GM04503 (cell line): ENCODE data around the gene CKB.

Experiments used
- DNase-seq: peaks from one replicate; pipeline ENCODE4 v3.0.0-alpha.2; 2012; ENCODE audit warnings: low read depth

The CKB gene

DNA sequence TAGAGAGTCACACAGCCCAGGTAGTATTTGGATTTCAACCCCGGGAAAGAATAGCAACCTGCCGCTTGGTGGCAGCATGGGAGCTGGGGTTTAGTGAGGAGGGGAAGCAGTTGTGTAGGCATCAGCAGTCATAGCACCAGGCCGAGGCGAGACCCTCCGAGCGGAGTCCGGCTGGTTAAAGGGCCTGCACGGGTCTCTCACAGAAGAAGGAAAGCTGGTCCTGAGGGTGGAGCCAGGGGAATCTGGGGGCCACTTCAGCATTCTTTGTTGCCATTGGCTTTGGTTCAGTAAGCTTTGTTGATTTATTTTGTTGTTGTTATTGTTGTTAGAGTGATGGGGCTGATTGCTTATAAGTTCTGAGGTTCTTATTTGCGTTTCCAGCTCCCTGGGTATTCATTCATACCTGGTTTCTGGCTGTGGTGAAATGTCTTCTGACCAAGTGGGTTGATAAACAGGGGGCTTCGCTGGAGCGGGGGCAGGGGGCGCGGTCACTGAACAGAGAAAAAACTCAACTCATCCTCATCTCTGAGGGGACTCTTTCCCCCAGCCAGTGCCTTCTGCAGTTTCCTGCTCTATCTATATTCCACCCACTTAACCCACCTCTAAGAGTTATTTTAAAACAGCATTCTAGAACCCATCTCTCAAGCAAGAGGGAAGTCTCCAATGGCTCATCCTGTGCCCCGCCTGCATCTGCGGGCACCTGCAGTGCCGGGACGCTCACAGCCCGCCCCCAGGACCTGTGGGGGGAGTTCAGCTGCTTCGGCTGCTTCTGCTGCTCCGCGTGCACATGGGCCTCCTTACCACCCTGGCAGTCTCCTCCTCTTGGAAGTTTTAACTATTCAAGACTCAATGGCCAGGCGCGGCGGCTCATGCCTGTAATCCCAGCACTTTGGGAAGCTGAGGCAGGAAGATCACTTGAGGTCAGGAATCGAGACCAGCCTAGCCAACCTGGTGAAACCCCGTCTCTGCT is 11.6 kb downstream of the CKB start:
- no peak for DNase-seq

DNA sequence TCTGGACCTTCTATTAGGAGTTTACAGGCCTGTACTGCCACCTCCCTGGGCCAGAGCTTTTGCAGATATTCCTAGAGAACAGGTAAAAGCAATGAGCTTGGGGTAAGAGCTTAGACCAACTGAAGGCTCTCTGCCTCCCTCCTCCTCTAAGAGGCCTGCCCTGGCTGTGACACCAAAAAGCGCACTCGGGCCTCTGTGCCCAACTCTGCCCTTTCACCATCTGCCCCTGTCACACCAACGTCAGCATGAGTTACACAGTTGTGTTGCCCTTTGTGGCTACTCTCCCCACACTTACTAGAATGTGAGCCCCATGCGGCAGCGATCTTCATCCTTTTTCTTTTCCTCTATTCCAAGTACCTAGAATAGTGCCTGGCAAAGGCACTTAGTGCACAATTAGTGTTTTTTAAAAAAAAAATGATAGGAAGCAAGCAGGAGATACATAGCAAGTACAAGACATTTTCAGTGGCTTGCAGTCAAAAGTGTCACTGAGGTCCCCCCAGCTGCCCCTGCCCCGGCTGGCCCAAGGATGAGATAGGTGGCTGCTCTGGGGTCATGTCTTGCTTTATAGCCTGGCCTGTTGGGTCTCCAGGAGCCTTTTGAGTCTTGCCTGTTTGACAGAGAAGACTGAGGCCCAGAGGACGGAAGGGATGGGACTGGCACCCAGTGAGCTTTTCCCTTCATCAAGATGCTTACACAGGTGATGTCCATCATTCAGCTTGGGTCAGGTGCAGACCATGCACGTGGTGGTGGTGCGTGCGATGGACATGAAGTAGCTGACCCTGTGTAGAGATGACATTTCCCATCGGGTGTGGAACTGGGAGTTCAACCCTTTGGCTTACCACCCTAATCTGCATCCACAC is 12.5 kb downstream of the CKB start:
- DNase-seq = no peak

DNA sequence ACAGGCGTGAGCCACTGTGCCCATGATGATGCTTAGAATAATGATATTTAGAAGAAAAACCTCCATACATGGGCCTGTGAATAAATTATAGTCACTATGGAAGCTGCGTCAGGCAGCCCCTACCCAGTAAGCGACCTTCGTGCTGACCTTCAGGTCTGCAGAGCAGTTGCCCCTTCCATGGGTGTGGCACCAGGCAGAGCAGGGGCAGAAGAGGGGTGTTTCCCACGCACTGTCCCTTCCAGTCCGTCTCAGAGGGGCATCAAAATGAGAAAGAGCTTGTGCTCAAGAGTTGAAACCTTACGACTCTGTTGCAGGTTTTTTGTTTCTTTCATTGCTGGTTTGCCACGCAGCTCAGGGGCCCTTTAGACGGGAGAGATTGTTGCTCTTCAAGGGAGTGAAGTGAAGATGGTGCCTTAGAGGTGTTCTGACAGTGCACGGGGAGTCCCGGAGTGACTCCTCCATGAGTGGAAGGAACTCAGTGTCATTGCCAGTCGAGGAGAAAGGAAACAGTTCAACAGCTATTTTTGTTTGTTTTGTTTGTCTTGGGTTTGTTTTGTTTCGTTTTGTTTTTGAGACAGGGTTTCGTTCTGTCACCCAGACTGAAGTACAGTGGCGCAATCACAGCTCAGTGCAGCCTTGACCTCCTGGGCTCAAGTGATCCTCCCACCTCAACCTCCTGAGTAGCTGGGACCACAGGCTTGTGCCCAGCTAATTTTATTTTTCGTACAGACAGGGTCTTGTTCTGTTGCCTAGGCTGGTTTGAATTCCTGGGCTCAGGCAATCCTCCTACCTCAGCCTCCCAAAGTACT is 13.9 kb downstream of the CKB start:
- DNase-seq = no peak

DNA sequence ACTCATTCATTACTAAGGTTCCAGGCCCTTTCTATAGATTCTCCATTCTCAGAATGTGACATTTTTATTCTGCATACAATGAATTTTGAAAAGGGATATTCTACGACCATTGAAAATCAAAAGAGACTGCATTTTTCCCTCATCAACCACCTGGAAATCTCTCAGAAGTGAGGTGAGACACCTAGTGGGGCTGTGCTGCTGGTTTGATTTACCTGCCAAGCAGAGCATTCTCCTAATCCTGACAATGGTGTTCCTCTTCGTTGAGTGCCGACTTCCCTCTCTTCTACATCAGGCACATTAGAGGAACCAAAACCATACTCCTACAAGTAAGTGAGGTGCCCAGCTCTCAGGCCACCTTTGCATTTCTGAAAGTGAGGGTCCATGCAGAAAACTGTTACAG is 14.9 kb downstream of the CKB start:
- no peak for DNase-seq

DNA sequence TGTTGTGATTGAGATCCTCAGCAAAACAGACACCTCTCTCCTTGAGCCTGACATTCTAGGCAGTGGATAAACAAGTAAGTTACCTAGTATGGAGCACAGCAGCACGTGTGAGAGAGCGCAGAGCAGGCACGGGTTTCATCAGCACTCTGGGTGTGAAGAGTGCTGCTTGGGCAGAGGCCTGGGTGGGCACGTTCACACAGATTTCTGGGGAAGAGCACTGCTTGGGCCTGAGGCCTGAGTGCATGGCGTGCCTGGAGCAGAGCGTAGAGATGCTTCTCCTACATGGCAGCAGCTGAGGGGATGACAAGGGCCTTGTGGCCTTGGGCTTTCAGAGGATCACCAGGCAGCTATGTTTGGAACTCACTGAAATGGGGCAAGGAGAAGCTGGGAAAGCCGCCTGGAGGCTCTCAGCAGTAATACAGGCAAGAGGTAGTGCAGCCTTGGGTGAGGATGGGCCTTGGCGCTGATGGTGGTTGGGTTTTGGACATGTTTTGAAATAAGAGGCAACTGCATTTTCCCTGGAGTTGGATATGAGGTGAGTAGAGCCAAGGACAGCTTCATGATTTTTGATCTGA is 17.6 kb downstream of the CKB start:
- DNase-seq = no peak

DNA sequence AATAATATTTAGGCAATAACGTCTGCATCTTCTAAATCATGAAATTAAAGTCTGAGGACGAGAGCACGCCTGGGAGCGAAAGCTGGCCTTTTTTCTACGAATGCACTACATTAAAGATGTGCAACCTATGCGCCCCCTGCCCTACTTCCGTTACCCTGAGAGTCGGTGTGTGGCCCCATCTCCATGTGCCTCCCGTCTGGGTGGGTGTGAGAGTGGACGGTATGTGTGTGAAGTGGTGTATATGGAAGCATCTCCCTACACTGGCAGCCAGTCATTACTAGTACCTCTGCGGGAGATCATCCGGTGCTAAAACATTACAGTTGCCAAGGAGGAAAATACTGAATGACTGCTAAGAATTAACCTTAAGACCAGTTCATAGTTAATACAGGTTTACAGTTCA is 19.3 kb downstream of the CKB start:
- DNase-seq = no peak

DNA sequence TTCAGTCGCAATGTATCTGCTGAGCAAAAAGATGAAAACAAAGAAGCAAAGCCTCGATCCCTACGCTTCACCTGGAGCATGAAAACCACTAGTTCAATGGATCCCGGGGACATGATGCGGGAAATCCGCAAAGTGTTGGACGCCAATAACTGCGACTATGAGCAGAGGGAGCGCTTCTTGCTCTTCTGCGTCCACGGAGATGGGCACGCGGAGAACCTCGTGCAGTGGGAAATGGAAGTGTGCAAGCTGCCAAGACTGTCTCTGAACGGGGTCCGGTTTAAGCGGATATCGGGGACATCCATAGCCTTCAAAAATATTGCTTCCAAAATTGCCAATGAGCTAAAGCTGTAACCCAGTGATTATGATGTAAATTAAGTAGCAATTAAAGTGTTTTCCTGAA is 19.8 kb downstream of the CKB start:
- DNase-seq = no peak

DNA sequence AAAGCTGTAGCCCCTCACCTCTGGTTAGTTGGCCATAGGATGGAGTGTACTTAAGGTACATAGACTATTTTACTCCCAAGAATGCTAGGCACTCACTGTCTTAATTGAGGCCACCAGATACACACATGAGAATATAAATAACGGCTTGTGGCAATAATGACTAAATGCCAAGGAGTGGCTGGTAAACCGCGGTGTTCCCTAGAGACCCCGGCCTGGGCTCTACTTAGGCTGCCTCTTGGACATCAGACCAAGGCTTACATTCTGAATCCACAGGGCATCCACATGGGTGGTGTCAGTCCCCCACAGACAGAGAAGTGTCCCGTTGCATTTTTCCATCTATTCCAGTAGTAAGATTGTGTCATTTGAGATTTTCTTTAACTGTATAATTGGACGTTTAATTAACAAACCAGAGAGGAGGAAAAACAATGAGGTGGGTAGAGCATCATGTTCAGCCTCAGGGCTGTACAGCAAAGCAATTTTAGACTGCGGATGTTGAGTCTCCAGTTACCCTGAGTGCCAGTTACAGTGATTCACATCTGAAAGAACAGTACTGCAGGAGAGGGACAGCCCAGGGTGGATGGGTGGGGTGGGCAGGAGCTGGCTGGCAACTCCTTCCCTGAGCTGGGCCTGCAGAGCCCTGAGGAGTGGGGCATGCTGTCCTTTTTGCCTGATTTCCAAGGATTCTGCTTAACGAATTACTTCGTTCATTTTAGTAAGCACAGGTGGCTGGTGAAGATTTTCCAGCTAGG is 20.5 kb downstream of the CKB start:
- DNase-seq = no peak

DNA sequence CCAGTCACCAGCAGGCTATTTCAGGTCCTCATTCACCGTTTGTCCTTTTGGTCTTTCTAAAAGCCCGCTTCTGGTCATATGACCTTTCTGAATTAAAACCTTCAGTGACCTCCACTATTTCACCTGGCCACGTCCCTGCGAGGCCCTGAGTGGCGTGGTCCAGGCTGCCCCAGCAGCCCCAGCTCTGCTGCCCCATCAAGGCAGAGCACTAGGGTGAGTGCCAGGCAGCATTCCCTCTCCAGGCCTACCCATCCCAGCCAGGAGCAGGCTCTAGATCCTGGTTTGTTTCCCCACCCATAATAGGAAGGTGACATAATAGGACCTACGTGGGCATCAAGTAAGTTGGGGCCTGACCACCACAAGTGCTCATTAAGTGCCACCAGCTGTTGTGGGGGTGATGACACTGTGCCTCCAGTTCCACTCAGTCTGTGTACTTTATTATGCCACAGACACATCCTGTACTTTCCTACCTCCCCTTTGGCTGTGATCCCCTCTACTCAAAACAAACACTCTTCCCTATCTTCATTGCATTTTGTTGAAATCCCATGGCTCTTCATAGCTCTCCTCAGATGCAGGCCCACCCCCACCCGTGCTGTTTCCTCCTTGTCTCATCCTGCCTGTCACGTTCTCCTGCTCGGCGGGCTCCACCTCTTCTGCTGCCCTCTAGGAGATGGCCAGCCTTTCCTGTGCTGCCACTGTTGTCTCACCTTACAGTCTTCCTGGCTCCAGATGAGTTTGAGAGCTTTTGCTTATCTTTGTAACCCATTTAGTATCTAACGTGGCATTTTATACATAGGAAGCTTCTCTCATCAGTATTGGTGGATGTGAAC is 21.4 kb downstream of the CKB start:
- no peak for DNase-seq

DNA sequence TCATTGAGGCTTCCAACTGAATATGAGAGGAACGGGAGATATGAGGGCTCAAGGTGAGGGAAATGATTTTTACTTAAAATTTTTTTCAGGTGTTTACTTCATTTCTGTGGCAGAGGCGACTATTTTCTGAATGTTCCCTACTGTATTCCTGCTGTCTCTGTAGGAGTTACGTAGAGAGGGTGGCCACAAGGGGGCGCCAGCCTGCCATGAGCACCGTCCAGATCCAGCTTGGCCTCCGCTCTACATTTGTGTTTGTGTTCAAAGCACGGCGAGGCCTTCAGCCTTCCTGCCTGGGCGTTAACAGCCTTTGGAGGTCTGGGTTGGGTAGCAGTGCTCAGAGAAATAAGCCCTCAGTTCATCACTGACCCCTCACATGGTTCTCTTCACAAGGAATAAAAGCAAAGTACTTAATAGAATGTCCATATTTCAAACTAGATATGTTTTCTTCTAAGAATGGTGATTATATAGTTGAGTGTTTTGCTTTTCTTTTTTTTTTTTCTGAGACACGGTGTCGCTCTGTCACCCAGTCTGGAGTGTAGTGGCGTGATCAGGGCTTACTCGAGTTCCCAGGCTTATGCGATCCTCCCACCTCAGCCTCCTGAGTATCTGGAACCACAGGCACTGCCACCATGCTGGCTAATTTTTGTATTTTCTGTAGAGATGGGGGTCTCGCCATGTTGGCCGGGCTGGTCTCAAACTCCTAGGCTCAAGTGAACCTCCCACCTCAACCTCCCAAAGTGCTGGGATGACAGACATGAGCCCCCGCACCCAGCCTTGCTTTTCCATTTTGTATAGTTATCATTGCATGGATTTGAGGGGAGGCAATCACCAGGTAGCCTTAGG is 22.3 kb downstream of the CKB start:
- no peak for DNase-seq

DNA sequence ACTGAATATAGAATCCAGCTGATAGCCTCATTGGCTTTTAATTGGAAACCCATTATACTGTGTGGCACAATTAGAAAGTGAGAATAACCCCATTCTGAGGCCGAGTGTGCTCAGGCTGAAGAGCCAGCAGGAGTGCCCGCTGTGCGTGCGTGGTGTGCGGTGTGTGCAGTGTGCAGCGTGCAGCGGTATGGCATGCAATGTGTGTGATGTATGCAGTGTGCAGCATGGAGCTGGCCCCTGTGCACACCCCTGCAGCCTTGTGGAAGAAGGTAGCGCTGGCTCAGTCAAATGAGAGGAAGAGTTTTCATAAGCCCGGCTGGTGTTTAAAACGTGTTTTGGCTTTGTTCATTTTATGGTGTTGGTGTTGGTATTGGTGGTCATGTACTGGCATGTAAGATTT is 22.9 kb downstream of the CKB start:
- no peak for DNase-seq

DNA sequence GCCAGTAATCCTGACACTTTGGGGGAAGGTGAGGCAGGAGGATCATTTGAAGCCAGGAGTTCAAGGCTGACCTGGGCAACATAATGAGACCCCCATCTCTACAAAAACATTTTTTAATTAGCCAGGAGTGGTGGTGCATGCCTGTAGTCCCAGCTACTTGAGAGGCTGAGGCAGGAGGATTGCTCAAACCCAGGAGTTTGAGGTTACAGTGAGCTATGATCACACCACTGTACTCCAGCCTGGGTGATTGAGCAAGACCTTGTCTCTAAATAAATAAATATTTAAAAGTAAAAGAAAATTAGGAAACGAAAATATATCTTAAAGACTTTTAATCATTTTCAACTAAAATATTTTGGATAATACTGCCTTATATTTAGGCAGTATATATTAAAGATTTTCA is 25.9 kb downstream of the CKB start:
- no peak for DNase-seq

DNA sequence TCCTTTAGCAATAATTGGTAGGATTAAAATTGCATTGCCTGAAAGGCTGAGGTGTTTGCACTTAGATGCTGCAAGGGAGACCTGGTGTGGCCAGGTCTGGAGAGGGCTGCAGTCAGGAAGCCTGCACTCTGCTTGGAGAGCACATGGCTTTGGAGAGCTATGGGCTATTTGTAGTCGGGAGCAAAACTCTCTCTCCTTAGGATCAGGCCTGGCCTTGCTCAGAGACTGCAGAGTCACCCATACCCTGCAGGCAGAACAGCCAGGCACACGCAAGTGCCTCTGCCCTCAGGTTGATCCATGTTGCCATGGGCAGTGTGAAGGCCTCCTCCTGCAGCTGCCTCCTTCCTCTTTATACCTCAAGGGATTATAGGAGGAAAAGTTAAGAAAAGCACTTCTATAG is 26.8 kb downstream of the CKB start:
- DNase-seq = no peak

DNA sequence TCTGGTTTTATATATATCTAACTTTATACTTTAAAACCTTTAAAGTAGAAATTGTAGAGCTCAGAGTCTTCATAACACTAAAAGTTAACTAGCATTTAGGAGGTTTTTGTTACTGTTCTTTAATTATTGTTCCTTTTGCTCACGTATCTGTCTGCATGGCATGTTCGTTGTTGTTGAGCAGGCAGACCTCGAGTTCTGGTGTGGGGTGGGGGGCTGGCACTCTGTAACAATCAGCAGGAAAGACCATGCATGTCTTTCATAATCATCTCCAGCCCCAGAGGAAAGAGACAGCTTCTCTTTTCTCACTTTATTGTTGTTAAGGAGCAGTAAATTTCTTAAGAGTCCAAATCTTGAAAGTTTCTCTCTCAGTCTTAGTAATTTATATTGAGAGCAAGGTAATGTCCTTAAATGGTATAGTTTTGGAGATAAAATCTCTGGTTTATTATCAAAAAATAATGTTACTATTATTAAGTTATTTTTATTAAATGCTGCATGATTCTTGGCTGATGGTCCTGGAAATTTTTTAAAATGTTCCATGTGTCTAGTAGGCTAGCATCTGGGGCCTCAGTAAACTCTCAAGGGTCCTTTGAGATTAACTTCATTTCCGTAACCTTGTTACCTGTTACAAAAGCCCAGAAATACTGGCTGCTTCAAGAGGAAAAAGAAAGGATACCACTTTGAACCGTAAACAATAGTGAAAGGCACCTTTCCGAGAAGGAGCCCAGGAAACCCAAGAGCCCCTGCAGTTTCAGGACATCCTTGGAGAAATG is 30.3 kb downstream of the CKB start:
- no peak for DNase-seq

DNA sequence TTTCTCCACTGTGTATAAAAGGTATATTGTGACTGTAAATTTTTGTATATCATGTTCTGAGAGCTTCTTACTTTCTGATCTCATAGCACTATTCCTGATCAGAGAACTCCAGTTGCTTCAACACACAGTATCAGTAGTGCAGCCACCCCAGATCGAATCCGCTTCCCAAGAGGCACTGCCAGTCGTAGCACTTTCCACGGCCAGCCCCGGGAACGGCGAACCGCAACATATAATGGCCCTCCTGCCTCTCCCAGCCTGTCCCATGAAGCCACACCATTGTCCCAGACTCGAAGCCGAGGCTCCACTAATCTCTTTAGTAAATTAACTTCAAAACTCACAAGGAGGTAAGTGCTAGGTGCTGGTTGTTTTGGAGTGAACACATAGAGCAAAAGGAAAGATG is 30.9 kb downstream of the CKB start:
- no peak for DNase-seq

DNA sequence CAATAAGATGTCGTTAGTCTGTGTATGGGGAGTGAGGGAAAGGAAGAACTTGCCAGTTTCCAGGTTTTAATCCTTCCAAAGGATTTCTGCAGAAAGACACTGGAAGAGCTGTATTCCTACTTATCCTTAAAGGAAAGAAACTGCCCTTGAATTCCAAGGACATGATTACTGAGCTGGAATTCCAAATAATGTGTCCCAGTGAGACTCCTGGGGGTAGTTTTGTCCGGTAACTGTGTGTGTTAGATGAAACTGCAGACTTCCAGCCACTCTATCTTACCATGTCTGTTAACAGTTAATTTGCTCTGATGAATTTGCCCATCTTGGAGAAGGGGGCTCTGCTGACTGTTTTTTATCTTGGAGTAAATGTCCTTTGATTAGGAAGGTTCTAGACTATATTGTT is 33.0 kb downstream of the CKB start:
- no peak for DNase-seq

DNA sequence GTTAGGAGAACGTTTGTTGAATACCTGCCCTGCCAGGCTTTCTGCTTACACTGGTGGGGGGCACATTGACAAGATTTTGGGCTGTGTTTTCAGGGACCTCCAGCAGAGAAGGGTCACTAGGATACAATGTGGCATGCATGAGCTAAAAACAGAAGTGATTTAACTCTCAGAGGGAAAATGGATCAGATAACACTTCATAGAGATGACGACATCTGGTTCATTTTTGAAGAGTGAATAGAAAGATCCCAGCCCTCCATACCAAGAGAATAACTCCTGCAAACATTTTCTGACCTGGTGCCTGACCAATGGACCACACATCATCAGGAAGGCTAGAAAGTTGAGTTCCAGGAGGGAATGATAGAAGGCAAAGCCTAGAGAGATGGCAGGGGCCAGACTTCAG is 33.7 kb downstream of the CKB start:
- no peak for DNase-seq

DNA sequence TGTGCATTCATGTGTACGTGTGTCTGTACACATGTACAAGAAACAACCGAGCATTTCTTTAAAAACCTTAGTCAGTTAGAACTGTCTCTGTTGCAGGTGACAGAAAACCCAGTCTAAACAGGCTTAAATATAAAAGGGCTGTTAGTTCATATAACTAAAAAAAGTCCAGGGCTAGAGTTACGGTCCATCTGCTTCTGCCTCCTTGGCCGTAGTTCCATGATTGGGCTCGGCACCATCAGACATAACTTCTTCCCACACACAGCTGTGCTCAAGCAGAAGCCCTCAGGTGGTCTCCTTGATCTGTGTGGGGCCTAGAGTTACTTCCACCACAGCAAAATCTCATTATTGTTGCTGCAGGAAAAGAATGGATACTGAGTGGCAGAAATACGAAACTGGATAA is 34.6 kb downstream of the CKB start:
- no peak for DNase-seq

DNA sequence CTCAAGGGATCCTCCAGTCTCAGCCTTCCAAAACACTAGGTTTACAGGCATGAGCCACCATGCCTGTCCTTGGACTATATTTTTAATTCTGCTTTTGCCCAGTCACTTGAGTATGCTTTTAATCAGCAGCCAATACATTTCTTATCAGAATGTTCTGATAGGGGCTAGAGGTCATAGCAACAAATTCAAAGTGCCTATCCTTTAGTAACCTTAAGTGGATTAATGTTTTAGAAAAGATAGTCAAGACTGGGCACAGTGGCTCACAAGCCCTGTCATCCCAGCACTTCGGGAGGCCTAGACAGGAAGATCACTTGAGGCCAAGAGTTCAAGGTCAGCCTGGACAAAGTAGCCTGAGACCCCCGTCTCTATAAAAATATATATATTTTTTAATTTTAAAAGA is 37.1 kb downstream of the CKB start:
- no peak for DNase-seq
